HCT116 (cell line): ENCODE data around the gene CYP3A5. TPM values are rescaled to one million over a fixed set of nuclear protein-coding genes. Genes with fewer than 3 reads are reported as not detected.
"Not testable (repeated sequence)": the region's sequence is repeated elsewhere in the genome, so short reads cannot be mapped to it uniquely, and the experiment has no call there.

Experiments
- ATAC-seq: fragments of 200-7000 bp; cut with Tn5 transposase; 2 replicates; pipeline ENCODE4 v1.9.1; 2020; ENCODE audit warnings: mild to moderate bottlenecking, moderate library complexity
- BruUV-seq: library from RNA; stranded (reverse); fragments of 400-500 nt; replicated peaks from 2 replicates; lab custom pipeline; 2021; lab: Mats Ljungman, UMichigan
- CTCF ChIA-PET: fragments of 300-600 bp; sonication (Branson Sonifier 250); formaldehyde crosslinking; loops from one replicate; lab custom pipeline; 2021; ENCODE audit warnings: antibody characterized with exemption; lab: Charles Lee
- POLR2A ChIA-PET: fragments of 300-600, 350-600 bp; sonication (Branson Sonifier 250); formaldehyde crosslinking; loops from one replicate; lab custom pipeline; 2021; ENCODE audit warnings: antibody characterized with exemption; lab: Charles Lee
- RAD21 ChIA-PET, 2 experiments: fragments of 300-600 bp; sonication (Branson Sonifier 250); formaldehyde crosslinking; loops; one replicate each; lab custom pipeline; 2023; ENCODE audit warnings: low total read pairs in 2 of 2; ENCODE audit not compliant: uncharacterized antibody in 2 of 2, unreplicated experiment in 2 of 2, low non-redundant PET in 1 of 2; lab: Charles Lee
- DNase-seq: peaks from one replicate; pipeline ENCODE4 v3.0.0-alpha.2; 2010; ENCODE audit warnings: low read depth, low spot score
- H2AFZ ChIP-seq: fragments of 200-600 bp; shearing (Covaris generic), sonication (generic); 2 replicates; pipeline ENCODE4 v1.6.1; 2017; ENCODE audit warnings: low read depth, mixed run types, mixed read lengths, antibody characterized with exemption, low read length; ENCODE audit not compliant: poor library complexity, severe bottlenecking
- H3K27ac ChIP-seq: 2 replicates; pipeline ENCODE4 v1.5.1; 2012; ENCODE audit warnings: low read depth, low read length
- H3K27me3 ChIP-seq: fragments of 200-600 bp; sonication (generic); 2 replicates; pipeline ENCODE4 v1.6.1; 2016; ENCODE audit warnings: mixed run types, low read length, mixed read lengths; ENCODE audit not compliant: insufficient read depth
- H3K36me3 ChIP-seq, 2 experiments: fragments of 200-500 bp in 1 of 2; fragments of 200-600 bp in 1 of 2; sonication (Bioruptor generic) in 1 of 2; sonication (generic) in 1 of 2; 2 replicates each; pipeline versions ENCODE4 v1.5.1 to v1.6.1; 2014 to 2016; ENCODE audit warnings: low read length in 2 of 2, inconsistent platforms in 1 of 2, mixed read lengths in 1 of 2, mixed run types in 1 of 2; ENCODE audit not compliant: insufficient read depth in 2 of 2, control insufficient read depth in 1 of 2
- H3K4me1 ChIP-seq, 2 experiments: fragments of 200-600 bp in 1 of 2; sonication (generic) in 1 of 2; 2 replicates each; pipeline versions ENCODE4 v1.5.1 to v1.6.1; 2012 to 2017; ENCODE audit warnings: low read length in 2 of 2, inconsistent platforms in 1 of 2, mild to moderate bottlenecking in 1 of 2, mixed read lengths in 1 of 2, mixed run types in 1 of 2, moderate library complexity in 1 of 2; ENCODE audit not compliant: insufficient read depth in 2 of 2, control insufficient read depth in 1 of 2
- H3K4me2 ChIP-seq: fragments of 200-600 bp; sonication (generic); 2 replicates; pipeline ENCODE4 v1.6.1; 2017; ENCODE audit warnings: mixed run types, low read length, mixed read lengths
- H3K4me3 ChIP-seq, 2 experiments: fragments of 200-600 bp in 1 of 2; sonication (generic) in 1 of 2; replicated peaks in 1 of 2; 2 replicates each; pipeline ENCODE4 v1.5.1; 2011 to 2016; ENCODE audit warnings: low read length in 2 of 2, control low read depth in 1 of 2, low read depth in 1 of 2, mild to moderate bottlenecking in 1 of 2, mixed read lengths in 1 of 2, mixed run types in 1 of 2
- H3K79me2 ChIP-seq: fragments of 200-600 bp; sonication (generic); 2 replicates; pipeline ENCODE4 v1.6.1; 2017; ENCODE audit warnings: mild to moderate bottlenecking, mixed run types, low read length, moderate library complexity, mixed read lengths; ENCODE audit not compliant: insufficient read depth
- H3K9ac ChIP-seq: fragments of 200-600 bp; sonication (generic); 2 replicates; pipeline ENCODE4 v1.6.1; 2016; ENCODE audit warnings: low read length, mixed read lengths
- H3K9me2 ChIP-seq: fragments of 200-600 bp; sonication (generic), shearing (Covaris generic); 2 replicates; pipeline ENCODE4 v1.6.1; 2017; ENCODE audit warnings: mixed run types, mild to moderate bottlenecking, moderate library complexity; ENCODE audit not compliant: insufficient read depth
- H3K9me3 ChIP-seq, 2 experiments: fragments of 200-500 bp in 1 of 2; fragments of 200-600 bp in 1 of 2; sonication (Bioruptor generic) in 1 of 2; sonication (generic) in 1 of 2; 2 replicates each; pipeline ENCODE4 v1.6.1; 2014 to 2017; ENCODE audit warnings: low read length in 2 of 2, mixed read lengths in 2 of 2, inconsistent platforms in 1 of 2, low read depth in 1 of 2, mild to moderate bottlenecking in 1 of 2, mixed run types in 1 of 2, moderate library complexity in 1 of 2; ENCODE audit not compliant: control insufficient read depth in 1 of 2, insufficient read depth in 1 of 2
- H4K20me1 ChIP-seq: fragments of 200-600 bp; sonication (generic), shearing (Covaris generic); 2 replicates; pipeline ENCODE4 v1.6.1; 2017; ENCODE audit warnings: mixed run types, mild to moderate bottlenecking, moderate library complexity; ENCODE audit not compliant: insufficient read depth
- ATF3 ChIP-seq: IDR thresholded peaks from 2 replicates; pipeline ENCODE4 v1.6.1; 2012
- CBX3 ChIP-seq: IDR thresholded peaks from 2 replicates; pipeline ENCODE4 v1.6.1; 2012; ENCODE audit warnings: low read depth
- CTCF ChIP-seq, 3 experiments: fragments of 200-600 bp in 1 of 3; sonication (generic) in 1 of 3; IDR thresholded peaks in 2 of 3; conservative IDR thresholded peaks in 1 of 3; 2 replicates each; pipeline ENCODE4 v1.5.1; 2012 to 2017; ENCODE audit warnings: low read depth in 2 of 3, low read length in 2 of 3, antibody characterized with exemption in 1 of 3, borderline replicate concordance in 1 of 3, control low read depth in 1 of 3, mild to moderate bottlenecking in 1 of 3, mixed read lengths in 1 of 3, mixed run types in 1 of 3, moderate library complexity in 1 of 3; ENCODE audit not compliant: insufficient read depth in 1 of 3
- EGR1 ChIP-seq: IDR thresholded peaks from 2 replicates; pipeline ENCODE4 v1.6.1; 2012; ENCODE audit warnings: low read depth
- FOSL1 ChIP-seq: IDR thresholded peaks from 2 replicates; pipeline ENCODE4 v1.6.1; 2012; ENCODE audit warnings: low read depth
- RAD21 ChIP-seq: IDR thresholded peaks from 2 replicates; pipeline ENCODE4 v1.6.1; 2012; ENCODE audit warnings: low read depth, mild to moderate bottlenecking
- ZBTB33 ChIP-seq: IDR thresholded peaks from 2 replicates; pipeline ENCODE4 v1.6.1; 2011; ENCODE audit warnings: mild to moderate bottlenecking, low read length, moderate library complexity; ENCODE audit not compliant: insufficient replicate concordance; ENCODE audit errors: extremely low read depth
- ZFX ChIP-seq: fragments of 450-650 bp; IDR thresholded peaks from 2 replicates; pipeline ENCODE4 v1.6.1; 2017
- intact Hi-C: fragments of 100-400 bp; cut with micrococcal nuclease; formaldehyde crosslinking; loops from 2 replicates; pipeline ENCODE4 v1.10.0; 2022
- total RNA-seq: library from RNA; stranded (reverse); gene quantifications from one replicate; pipeline ENCODE4 v1.2.1, GENCODE V29; 2021; ENCODE audit not compliant: unreplicated experiment
- TF ChIP-seq, protein P1 (sequence below): IDR thresholded peaks from 2 replicates; pipeline ENCODE4 v1.6.1; 2012
- TF ChIP-seq, protein P2 (sequence below): IDR thresholded peaks from 2 replicates; pipeline ENCODE4 v1.6.1; 2012; ENCODE audit warnings: low read depth

Gene CYP3A5
- total RNA-seq, 1 experiment from 2014 or later = 1.5 TPM

DNA sequence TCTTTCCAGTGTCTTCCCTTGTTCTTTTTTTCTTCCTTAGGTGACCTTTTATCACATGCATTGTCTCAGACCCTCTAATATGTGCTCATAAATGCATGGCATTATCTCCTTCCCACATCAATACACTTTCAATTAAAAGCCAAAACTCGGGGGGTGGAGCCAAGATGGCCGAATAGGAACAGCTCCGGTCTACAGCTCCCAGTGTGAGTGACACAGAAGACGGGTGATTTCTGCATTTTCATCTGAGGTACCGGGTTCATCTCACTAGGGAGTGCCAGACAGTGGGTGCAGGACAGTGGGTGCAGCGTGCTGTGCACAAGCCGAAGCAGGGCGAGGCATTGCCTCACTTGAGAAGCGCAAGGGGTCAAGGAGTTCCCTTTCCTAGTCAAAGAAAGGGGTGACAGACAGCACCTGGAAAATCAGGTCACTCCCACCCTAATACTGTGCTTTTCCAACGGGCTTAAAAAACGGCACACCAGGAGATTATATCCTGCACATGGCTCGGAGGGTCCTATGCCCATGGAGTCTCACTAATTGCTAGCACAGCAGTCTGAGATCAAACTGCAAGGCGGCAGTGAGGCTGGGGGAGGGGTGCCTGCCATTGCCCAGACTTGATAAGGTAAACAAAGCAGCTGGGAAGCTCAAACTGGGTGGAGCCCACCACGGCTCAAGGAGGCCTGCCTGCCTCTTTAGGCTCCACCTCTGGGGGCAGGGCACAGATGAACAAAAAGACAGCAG is 6.2 kb upstream of the CYP3A5 start:
- H3K79me2 ChIP-seq, H3K4me1 ChIP-seq, H3K9me2 ChIP-seq, H3K27ac ChIP-seq, H3K9ac ChIP-seq, CTCF ChIA-PET, H4K20me1 ChIP-seq, ATAC-seq, H2AFZ ChIP-seq, H3K4me2 ChIP-seq, POLR2A ChIA-PET, intact Hi-C loops, DNase-seq, BruUV-seq, H3K4me3 ChIP-seq, RAD21 ChIA-PET, H3K9me3 ChIP-seq, H3K36me3 ChIP-seq, H3K27me3 ChIP-seq: not testable (repeated sequence)

DNA sequence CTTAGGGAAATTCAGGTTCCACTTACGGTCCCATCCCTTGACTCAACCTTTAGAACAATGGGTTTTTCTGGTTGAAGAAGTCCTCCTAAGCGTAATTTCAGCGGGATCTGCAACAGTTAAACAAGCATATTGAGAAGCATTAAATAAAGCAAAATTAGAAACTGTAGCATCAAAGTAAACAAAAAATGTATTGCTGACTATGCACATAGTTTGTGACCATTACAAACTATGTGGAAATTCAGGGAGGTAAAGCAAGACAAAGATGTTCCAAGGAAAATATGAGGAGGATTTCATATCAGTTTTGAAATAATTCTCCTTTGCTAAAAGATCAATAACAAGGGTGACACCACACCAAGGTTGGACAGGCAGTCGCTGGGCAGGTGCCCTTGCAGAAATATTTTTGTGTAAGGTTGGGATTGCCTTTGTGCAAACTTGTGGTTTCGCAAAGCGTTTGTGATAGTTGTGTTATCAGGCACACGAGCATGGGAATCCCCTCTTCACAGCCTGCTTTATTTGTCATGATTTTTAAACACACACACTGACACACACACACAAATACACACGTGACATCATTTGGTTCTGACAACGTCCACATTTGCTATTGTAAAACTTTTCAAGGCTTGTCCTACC is 5.4 kb upstream of the CYP3A5 start:
- intact Hi-C loops = no loop called here
- Histone ChIP-seq H2AFZ (no peak overlapping the region), H3K36me3 (no peaks in the 10 kb centered on the region), H3K4me3 (no peak overlapping the region), H3K4me1 (no peaks in the 10 kb centered on the region), H3K27ac (no peak overlapping the region), H4K20me1 (no peaks in the 10 kb centered on the region), H3K79me2 (no peaks in the 10 kb centered on the region), H3K9me2 (no peaks in the 10 kb centered on the region), H3K27me3 (no peaks in the 10 kb centered on the region), H3K9me3 (peaks cover 0 to 4% of the 10 kb centered on the region in 2 experiments; a peak in 1 of 4 replicates), H3K4me2 (no peak overlapping the region), H3K9ac (no peak overlapping the region)
- no peak for ATAC-seq
- ChIA-PET RAD21 (no interaction called here), POLR2A (no interaction called here), CTCF (no interaction called here)
- BruUV-seq = no TSS peak
- DNase-seq = no peak
- TF ChIP-seq, protein P1, sequence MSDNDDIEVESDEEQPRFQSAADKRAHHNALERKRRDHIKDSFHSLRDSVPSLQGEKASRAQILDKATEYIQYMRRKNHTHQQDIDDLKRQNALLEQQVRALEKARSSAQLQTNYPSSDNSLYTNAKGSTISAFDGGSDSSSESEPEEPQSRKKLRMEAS = no peak
- TF ChIP-seq EGR1 (no peak), ATF3 (no peak), RAD21 (no peak), CTCF (IDR thresholded peaks at IDR 0.05 in 2 of 3, conservative IDR thresholded peaks at IDR 0.05 in 1 of 3; ENCODE audit: borderline replicate concordance in 1 of 3, insufficient read depth in 1 of 3, low read depth in 2 of 3, low read length in 2 of 3) (no peak), CBX3 (no peak), ZFX (no peak), ZBTB33 (no peak), FOSL1 (no peak)
- TF ChIP-seq, protein P2, sequence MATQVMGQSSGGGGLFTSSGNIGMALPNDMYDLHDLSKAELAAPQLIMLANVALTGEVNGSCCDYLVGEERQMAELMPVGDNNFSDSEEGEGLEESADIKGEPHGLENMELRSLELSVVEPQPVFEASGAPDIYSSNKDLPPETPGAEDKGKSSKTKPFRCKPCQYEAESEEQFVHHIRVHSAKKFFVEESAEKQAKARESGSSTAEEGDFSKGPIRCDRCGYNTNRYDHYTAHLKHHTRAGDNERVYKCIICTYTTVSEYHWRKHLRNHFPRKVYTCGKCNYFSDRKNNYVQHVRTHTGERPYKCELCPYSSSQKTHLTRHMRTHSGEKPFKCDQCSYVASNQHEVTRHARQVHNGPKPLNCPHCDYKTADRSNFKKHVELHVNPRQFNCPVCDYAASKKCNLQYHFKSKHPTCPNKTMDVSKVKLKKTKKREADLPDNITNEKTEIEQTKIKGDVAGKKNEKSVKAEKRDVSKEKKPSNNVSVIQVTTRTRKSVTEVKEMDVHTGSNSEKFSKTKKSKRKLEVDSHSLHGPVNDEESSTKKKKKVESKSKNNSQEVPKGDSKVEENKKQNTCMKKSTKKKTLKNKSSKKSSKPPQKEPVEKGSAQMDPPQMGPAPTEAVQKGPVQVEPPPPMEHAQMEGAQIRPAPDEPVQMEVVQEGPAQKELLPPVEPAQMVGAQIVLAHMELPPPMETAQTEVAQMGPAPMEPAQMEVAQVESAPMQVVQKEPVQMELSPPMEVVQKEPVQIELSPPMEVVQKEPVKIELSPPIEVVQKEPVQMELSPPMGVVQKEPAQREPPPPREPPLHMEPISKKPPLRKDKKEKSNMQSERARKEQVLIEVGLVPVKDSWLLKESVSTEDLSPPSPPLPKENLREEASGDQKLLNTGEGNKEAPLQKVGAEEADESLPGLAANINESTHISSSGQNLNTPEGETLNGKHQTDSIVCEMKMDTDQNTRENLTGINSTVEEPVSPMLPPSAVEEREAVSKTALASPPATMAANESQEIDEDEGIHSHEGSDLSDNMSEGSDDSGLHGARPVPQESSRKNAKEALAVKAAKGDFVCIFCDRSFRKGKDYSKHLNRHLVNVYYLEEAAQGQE = no peak
